ENCODE results near the gene IFT74. TPM values are rescaled to one million over a fixed set of nuclear protein-coding genes. Genes with fewer than 3 reads are reported as not detected.

IFT74 gene
- total RNA-seq, 1 experiment from 2014 or later: 15.2 TPM

- TF ChIP-seq CREM (CRISPR knock-in tag; IDR thresholded peaks at IDR 0.05) (no peak), NR3C1 (CRISPR knock-in tag; conservative IDR thresholded peaks at IDR 0.05; ENCODE audit: low read depth) (no peak), PRDM15 (CRISPR knock-in tag; IDR thresholded peaks at IDR 0.05) (no peak), NR1H2 (CRISPR knock-in tag; IDR thresholded peaks at IDR 0.05) (no peak), ZNF512 (CRISPR knock-in tag; IDR thresholded peaks at IDR 0.05; ENCODE audit: borderline replicate concordance) (no peak), CBFB (CRISPR knock-in tag; IDR thresholded peaks at IDR 0.05; ENCODE audit: low read depth) (no peak), ZNF423 (CRISPR knock-in tag; IDR thresholded peaks at IDR 0.05) (no peak), FOXK1 (CRISPR knock-in tag; IDR thresholded peaks at IDR 0.05) (no peak)
These were observed 5.7 kb upstream of the IFT74 start (continued) for GRCh38 chr9:26950521-26950920.

GRCh38 chr9:26951794-26952193 is 4.4 kb upstream of the IFT74 start:
- no peak overlapping the region for H3K4me3 Mint-ChIP-seq
- H3K9me3 Mint-ChIP-seq: no peaks in the 10 kb centered on the region
- peaks cover 19% of the 10 kb centered on the region for H3K4me1 Mint-ChIP-seq
- no peak for ATAC-seq
- no peak for TF ChIP-seq ZNF121 (CRISPR knock-in tag; IDR thresholded peaks at IDR 0.05)
- TF ChIP-seq ZBTB21 (CRISPR knock-in tag; IDR thresholded peaks at IDR 0.05; ENCODE audit: borderline replicate concordance): no peak
- TF ChIP-seq OVOL2 (CRISPR knock-in tag; IDR thresholded peaks at IDR 0.05; ENCODE audit: borderline replicate concordance): no peak
- no peak for TF ChIP-seq E2F5 (CRISPR knock-in tag; IDR thresholded peaks at IDR 0.05)
- TF ChIP-seq HMGA2 (CRISPR knock-in tag; IDR thresholded peaks at IDR 0.05): no peak
- no peak for TF ChIP-seq IRF2 (CRISPR knock-in tag; IDR thresholded peaks at IDR 0.05; ENCODE audit: borderline replicate concordance, low read depth)
- no peak for TF ChIP-seq ZNF219 (CRISPR knock-in tag; IDR thresholded peaks at IDR 0.05; ENCODE audit: borderline replicate concordance)
- no peak for TF ChIP-seq SOX15 (CRISPR knock-in tag; IDR thresholded peaks at IDR 0.05)
- TF ChIP-seq ELF4 (CRISPR knock-in tag; IDR thresholded peaks at IDR 0.05; ENCODE audit: low read depth): no peak
- TF ChIP-seq FOXP4 (CRISPR knock-in tag; IDR thresholded peaks at IDR 0.05): no peak
- TF ChIP-seq GRHL2 (CRISPR knock-in tag; IDR thresholded peaks at IDR 0.05; ENCODE audit: insufficient replicate concordance, severe bottlenecking): no peak
- ChIA-PET POLR2A (no interaction called here), CTCF (no interaction called here)
- DNase-seq (ENCODE audit: low spot score): no peak
- H3K36me3 Mint-ChIP-seq: no peaks in the 10 kb centered on the region
- no peaks in the 10 kb centered on the region; the same call in 1 of the 2 replicates for H3K27me3 Mint-ChIP-seq (ENCODE audit: low read depth)
- H3K27ac Mint-ChIP-seq: no peak overlapping the region

All from WTC11 (cell line).